ENCODE measurements around the gene NUMBL.

Gene NUMBL

GRCh38 chr19:40646743-40647254, 43.7 kb downstream of the NUMBL start:
- DNase-seq (ENCODE audit: insufficient read length, low spot score) (no peak), FAIRE-seq (no peak)
- no peak for TF ChIP-seq CTCF (IDR thresholded peaks at IDR 0.05; ENCODE audit: insufficient read depth, missing control alignments)

GRCh38 chr19:40642757-40643305, 47.6 kb downstream of the NUMBL start:
- TF ChIP-seq CTCF (IDR thresholded peaks at IDR 0.05; ENCODE audit: insufficient read depth, missing control alignments) = no peak

GRCh38 chr19:40642051-40642706, 48.3 kb downstream of the NUMBL start:
- no peak for TF ChIP-seq CTCF (IDR thresholded peaks at IDR 0.05; ENCODE audit: insufficient read depth, missing control alignments)
- FAIRE-seq (no peak), DNase-seq (ENCODE audit: insufficient read length, low spot score) (no peak)

More at GRCh38 chr19:40642757-40643305, 47.6 kb downstream of the NUMBL start:
- no peak for DNase-seq (ENCODE audit: insufficient read length, low spot score)
- FAIRE-seq = no peak

GRCh38 chr19:40641281-40641680, 49.2 kb downstream of the NUMBL start:
- no peak for DNase-seq (ENCODE audit: insufficient read length, low spot score)
- no peak for TF ChIP-seq CTCF (IDR thresholded peaks at IDR 0.05; ENCODE audit: insufficient read depth, missing control alignments)
- FAIRE-seq = no peak

GRCh38 chr19:40640744-40641143, 49.7 kb downstream of the NUMBL start:
- FAIRE-seq (no peak), DNase-seq (ENCODE audit: insufficient read length, low spot score) (no peak)

GRCh38 chr19:40639638-40639982, 50.8 kb downstream of the NUMBL start:
- FAIRE-seq (no peak), DNase-seq (ENCODE audit: insufficient read length, low spot score) (no peak)
- TF ChIP-seq CTCF (IDR thresholded peaks at IDR 0.05; ENCODE audit: insufficient read depth, missing control alignments) = no peak

More at GRCh38 chr19:40640744-40641143, 49.7 kb downstream of the NUMBL start:
- TF ChIP-seq CTCF (IDR thresholded peaks at IDR 0.05; ENCODE audit: insufficient read depth, missing control alignments) = no peak

GRCh38 chr19:40638327-40638726, 52.1 kb downstream of the NUMBL start:
- TF ChIP-seq CTCF (IDR thresholded peaks at IDR 0.05; ENCODE audit: insufficient read depth, missing control alignments) = no peak
- no peak for FAIRE-seq
- DNase-seq (ENCODE audit: insufficient read length, low spot score) = no peak

Measured in D721Med (cell line).